ENCODE results near the gene TMEM179.

DNA sequence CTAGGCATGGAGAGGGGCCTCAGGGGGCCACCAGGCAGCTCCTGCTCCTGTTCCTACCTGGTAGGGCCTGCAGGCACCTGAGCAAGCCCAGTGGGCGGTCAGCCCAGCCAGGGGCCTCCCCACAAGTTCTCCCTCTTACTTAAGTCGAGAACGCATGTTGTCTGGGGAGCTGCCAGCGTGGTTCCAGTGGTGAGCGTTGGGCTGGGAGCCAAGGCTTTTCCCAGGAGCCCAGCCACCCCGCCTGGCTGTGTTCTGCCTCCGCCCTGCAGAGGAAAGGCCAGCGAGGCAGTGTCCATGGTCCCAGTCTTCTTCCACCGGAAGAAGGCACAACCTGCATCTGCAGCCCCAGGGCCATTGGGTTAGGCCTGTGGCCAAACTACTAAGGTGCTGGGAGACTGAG is 23.6 kb downstream of the TMEM179 start:
- TF ChIP-seq, protein P1, sequence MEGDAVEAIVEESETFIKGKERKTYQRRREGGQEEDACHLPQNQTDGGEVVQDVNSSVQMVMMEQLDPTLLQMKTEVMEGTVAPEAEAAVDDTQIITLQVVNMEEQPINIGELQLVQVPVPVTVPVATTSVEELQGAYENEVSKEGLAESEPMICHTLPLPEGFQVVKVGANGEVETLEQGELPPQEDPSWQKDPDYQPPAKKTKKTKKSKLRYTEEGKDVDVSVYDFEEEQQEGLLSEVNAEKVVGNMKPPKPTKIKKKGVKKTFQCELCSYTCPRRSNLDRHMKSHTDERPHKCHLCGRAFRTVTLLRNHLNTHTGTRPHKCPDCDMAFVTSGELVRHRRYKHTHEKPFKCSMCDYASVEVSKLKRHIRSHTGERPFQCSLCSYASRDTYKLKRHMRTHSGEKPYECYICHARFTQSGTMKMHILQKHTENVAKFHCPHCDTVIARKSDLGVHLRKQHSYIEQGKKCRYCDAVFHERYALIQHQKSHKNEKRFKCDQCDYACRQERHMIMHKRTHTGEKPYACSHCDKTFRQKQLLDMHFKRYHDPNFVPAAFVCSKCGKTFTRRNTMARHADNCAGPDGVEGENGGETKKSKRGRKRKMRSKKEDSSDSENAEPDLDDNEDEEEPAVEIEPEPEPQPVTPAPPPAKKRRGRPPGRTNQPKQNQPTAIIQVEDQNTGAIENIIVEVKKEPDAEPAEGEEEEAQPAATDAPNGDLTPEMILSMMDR (IDR thresholded peaks at IDR 0.05) = no peak
- TF ChIP-seq EP300 (IDR thresholded peaks at IDR 0.05) (no peak), POLR2A (IDR thresholded peaks at IDR 0.05) (no peak), POLR2AphosphoS5 (IDR thresholded peaks at IDR 0.05) (no peak)

All from upper lobe of left lung (tissue), 4 donors.